ENCODE data around the gene PRAF2.

PRAF2 gene

DNA sequence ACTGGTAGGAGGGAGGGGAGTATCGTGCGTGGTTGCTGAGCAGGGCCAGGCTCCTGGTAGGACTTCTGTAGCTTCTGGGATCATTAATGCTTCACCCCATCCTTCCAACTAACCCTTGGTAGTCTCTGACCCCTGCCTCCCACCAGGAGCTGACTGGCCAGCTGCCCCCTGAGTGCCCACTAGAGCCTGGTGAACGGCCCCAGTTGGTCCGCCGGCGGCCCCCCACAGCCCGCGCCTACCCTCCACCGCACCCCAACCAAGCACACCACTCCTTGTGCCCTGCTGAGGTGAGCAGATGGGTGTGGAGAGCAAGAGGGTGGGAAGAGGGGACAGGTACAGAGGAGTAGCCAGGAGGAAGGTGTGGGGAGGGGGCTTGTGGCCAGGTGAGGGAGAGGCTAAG lies 10.1 kb downstream of the PRAF2 start:
- Histone ChIP-seq H3K4me3 (ENCODE audit: low read length) (no peak overlapping the region), H3K36me3 (ENCODE audit: control insufficient read depth, insufficient read depth, low read length) (peaks cover 8% of the 10 kb centered on the region), H3K27me3 (ENCODE audit: control insufficient read depth, insufficient read depth, low read length) (no peaks in the 10 kb centered on the region), H3K9me3 (ENCODE audit: control insufficient read depth, insufficient read depth, low read length) (no peaks in the 10 kb centered on the region), H3K4me1 (ENCODE audit: control insufficient read depth, insufficient read depth, low read length) (0 out of 2 replicates have a peak, but pooled peaks cover 2% of the 10 kb centered on the region), H3K27ac (ENCODE audit: low read length) (no peak overlapping the region)
- WGBS (ENCODE audit: insufficient coverage, insufficient read length) = no CpG with 5 or more reads among the region's 9 CpGs
- no peak for DNase-seq (ENCODE audit: low read depth, low spot score)

DNA sequence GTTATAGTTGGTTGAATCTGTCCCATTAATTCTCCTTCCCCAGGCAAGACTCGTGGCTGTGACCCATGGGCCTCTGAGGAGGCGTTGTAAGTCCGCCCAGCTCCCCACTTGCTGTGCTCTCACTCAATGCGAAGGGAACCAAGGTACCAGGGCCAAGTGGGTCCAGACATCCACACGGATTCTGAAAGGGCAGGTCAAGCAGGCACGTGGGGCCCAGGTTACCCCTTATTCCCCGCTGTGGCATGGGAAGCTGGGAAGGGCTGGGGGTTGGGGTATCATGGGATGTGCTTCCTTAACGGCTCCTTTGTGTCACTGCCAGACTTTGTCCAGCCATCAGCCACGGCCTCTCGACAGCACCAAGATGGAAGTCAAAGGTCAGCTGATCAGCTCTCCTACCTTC lies 11.9 kb downstream of the PRAF2 start:
- Histone ChIP-seq H3K9me3 (ENCODE audit: control insufficient read depth, insufficient read depth, low read length) (no peaks in the 10 kb centered on the region), H3K4me3 (ENCODE audit: low read length) (no peak overlapping the region), H3K36me3 (ENCODE audit: control insufficient read depth, insufficient read depth, low read length) (peaks cover 3% of the 10 kb centered on the region), H3K4me1 (ENCODE audit: control insufficient read depth, insufficient read depth, low read length) (peaks cover 2% of the 10 kb centered on the region; the same call in 1 of the 2 replicates), H3K27me3 (ENCODE audit: control insufficient read depth, insufficient read depth, low read length) (no peaks in the 10 kb centered on the region), H3K27ac (ENCODE audit: low read length) (no peak overlapping the region)
- no CpG with 5 or more reads among the region's 10 CpGs for WGBS (ENCODE audit: insufficient coverage, insufficient read length)
- no peak for DNase-seq (ENCODE audit: low read depth, low spot score)

DNA sequence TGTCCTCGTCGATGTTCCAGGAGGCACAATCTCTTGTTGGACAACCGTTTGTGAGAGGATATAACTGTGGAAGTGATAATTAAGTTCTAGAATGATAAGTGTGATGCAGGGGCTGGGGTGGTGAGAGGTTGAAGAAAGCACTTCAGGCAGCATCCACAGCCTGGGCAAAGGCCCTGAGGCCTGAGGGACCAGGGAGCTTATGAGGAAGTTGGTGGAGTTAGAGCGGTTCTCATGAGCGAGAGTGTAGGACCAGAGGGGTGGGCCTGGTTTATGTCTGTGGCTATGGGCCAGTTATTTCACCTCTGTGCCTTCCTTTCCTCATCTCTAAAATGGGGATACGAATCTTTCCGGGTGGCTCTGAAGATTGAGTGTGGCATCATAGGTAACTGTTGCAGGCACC lies 12.3 kb downstream of the PRAF2 start:
- Histone ChIP-seq H3K27ac (ENCODE audit: low read length) (no peak overlapping the region), H3K27me3 (ENCODE audit: control insufficient read depth, insufficient read depth, low read length) (no peaks in the 10 kb centered on the region), H3K4me1 (ENCODE audit: control insufficient read depth, insufficient read depth, low read length) (peaks cover 2% of the 10 kb centered on the region; the same call in 1 of the 2 replicates), H3K36me3 (ENCODE audit: control insufficient read depth, insufficient read depth, low read length) (peaks cover 3% of the 10 kb centered on the region), H3K4me3 (ENCODE audit: low read length) (no peak overlapping the region), H3K9me3 (ENCODE audit: control insufficient read depth, insufficient read depth, low read length) (no peaks in the 10 kb centered on the region)
- no CpG with 5 or more reads among the region's 7 CpGs for WGBS (ENCODE audit: insufficient coverage, insufficient read length)
- DNase-seq (ENCODE audit: low read depth, low spot score) = no peak

DNA sequence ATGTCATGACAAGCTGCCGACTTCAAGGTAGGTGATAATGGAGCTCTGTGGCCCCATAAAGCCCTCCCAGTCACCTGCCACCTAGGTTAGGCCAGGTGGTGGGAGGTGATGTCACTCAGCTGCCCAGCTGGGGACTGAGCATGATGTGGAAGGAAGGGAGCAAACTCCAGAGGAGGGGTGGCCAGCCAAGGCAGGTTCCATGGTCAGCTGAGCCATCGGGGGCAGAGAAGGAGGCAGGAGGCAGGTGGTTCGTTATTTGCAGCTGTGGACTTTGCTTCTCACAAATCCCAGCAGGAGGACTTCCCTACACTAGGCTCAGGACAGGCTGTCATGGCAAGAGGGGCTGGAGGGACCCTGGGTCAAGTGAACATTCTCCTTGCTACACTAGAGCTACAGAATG lies 12.9 kb downstream of the PRAF2 start:
- DNase-seq (ENCODE audit: low read depth, low spot score) = no peak
- no peaks in the 10 kb centered on the region for H3K9me3 ChIP-seq (ENCODE audit: control insufficient read depth, insufficient read depth, low read length)
- H3K4me1 ChIP-seq (ENCODE audit: control insufficient read depth, insufficient read depth, low read length) = peaks cover 2% of the 10 kb centered on the region; the same call in 1 of the 2 replicates
- peaks cover 3% of the 10 kb centered on the region for H3K36me3 ChIP-seq (ENCODE audit: control insufficient read depth, insufficient read depth, low read length)
- no CpG with 5 or more reads among the region's 3 CpGs for WGBS (ENCODE audit: insufficient coverage, insufficient read length)
- no peak overlapping the region for H3K27ac ChIP-seq (ENCODE audit: low read length)
- H3K27me3 ChIP-seq (ENCODE audit: control insufficient read depth, insufficient read depth, low read length) = no peaks in the 10 kb centered on the region
- H3K4me3 ChIP-seq (ENCODE audit: low read length) = no peak overlapping the region

DNA sequence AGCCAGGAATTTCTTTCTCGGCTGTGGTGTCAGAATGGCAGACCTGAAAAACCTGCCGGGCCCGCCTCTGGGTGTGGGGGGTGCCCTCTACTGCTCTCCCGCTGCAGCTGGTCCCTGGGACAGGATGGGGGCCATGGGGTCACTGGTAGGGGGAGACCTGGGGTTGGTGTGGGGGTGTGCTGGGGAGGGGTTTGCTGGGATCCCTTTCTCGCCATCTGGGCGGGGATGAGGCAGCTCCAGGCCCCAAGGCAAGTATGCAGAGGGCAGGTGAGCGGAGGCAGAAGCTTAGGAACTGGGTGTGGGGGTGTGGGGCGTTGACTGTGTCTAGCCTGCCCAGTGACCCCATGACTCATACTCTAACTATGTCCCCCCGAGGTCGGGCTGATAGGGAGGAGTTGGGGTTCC lies 14.1 kb downstream of the PRAF2 start:
- peak overlapping the region; percentile 28; the same call in 1 of the 2 replicates for H3K4me3 ChIP-seq (ENCODE audit: low read length)
- no CpG with 5 or more reads among the region's 10 CpGs for WGBS (ENCODE audit: insufficient coverage, insufficient read length)

DNA sequence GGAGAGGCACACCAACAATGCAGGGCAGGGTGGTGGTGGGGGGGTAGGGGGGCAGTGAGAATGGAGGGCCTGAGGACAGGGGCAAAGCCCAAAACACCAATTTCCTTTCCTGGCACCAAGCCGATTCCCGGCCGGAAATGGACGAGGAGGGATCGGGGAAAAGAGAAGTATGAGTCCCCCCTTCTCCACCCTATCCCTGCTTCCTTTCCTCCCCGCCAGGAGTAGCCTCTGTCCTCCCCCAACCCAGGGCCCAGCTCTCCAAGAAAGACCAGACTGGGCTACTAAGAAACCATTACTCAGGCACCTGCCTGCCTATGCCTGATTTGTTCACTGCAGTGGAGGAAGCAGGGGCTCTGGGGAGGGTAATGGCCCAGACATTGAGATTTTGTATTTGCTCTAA lies 14.6 kb downstream of the PRAF2 start:
- H3K9me3 ChIP-seq (ENCODE audit: control insufficient read depth, insufficient read depth, low read length) = no peaks in the 10 kb centered on the region
- H3K4me3 ChIP-seq (ENCODE audit: low read length) = peak overlapping the region; percentile 28; the same call in 1 of the 2 replicates
- DNase-seq (ENCODE audit: low read depth, low spot score) = no peak
- WGBS (ENCODE audit: insufficient coverage, insufficient read length) = no CpG with 5 or more reads among the region's 6 CpGs
- no peak overlapping the region for H3K27ac ChIP-seq (ENCODE audit: low read length)
- H3K36me3 ChIP-seq (ENCODE audit: control insufficient read depth, insufficient read depth, low read length) = no peaks in the 10 kb centered on the region; the same call in 1 of the 2 replicates
- H3K27me3 ChIP-seq (ENCODE audit: control insufficient read depth, insufficient read depth, low read length) = no peaks in the 10 kb centered on the region
- peaks cover 3% of the 10 kb centered on the region for H3K4me1 ChIP-seq (ENCODE audit: control insufficient read depth, insufficient read depth, low read length)

More for the DNA sequence above, 14.1 kb downstream of the PRAF2 start:
- Histone ChIP-seq H3K9me3 (ENCODE audit: control insufficient read depth, insufficient read depth, low read length) (no peaks in the 10 kb centered on the region), H3K27me3 (ENCODE audit: control insufficient read depth, insufficient read depth, low read length) (no peaks in the 10 kb centered on the region), H3K4me1 (ENCODE audit: control insufficient read depth, insufficient read depth, low read length) (peaks cover 3% of the 10 kb centered on the region), H3K36me3 (ENCODE audit: control insufficient read depth, insufficient read depth, low read length) (peaks cover 3% of the 10 kb centered on the region), H3K27ac (ENCODE audit: low read length) (no peak overlapping the region)
- no peak for DNase-seq (ENCODE audit: low read depth, low spot score)

DNA sequence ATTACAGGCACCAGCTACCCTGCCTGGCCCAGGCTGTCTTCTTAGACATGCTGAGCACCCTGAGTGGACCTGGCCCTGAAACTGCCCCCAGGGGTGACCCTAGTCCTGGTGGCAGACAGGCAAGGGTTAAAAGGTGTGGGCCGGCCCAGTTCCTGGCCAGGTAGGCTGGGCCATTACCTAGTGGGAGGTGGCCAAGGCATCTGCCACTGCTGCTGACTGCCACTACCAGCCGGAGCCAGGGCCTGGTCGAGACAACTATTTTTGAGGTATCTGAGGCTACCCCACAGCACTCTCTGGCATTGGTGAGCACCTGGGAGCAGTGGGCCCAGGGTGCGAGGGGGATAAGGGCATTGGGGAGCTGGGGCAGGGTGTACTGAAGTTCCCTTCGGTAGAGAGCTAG lies 15.0 kb downstream of the PRAF2 start, which contains the start of gene CCDC120:
CCDC120 (plus strand) TSS at position 206 of the 400 bp plus-strand sequence. CDS start 3,043 bp downstream, outside the sequence.
- DNase-seq (ENCODE audit: low read depth, low spot score) = no peak
- WGBS (ENCODE audit: insufficient coverage, insufficient read length) = no CpG with 5 or more reads among the region's 5 CpGs
- H3K27ac ChIP-seq (ENCODE audit: low read length) = no peak within 1 kb of the TSS

DNA sequence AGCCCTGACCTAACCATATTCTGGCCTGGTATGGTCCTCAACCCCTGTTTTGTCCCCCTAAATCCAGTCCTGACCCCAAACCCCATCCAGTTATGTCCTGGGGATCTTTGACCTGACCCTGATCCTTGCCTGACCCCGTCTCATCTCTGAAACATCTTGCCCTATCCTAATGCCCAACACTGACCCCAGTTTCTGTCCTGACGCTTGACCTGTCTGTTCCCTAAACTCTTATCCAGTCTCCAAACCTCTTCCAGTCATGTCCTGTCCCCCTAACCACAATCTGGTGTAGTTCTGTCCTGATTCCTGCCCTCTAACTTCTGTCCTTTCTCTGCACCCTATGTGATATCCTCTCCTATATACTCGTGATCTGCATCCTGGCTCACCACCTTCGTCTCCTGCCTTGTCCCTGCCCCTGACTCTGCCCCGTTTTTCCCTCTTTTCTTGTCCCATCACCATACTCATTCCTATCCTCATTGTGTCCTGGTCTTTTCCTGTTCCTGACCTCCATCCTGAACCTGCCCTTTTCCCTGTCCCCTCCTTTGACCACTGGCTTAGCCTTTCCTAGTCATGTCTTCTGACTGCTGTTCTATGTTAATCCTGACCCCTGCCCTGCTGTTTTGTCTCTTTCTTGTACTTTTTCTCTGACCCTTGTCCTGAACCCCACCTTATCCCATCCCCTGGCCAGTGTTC lies 19.6 kb downstream of the PRAF2 start:
- no peaks in the 10 kb centered on the region for H3K27me3 ChIP-seq (ENCODE audit: control insufficient read depth, insufficient read depth, low read length)
- H3K4me3 ChIP-seq (ENCODE audit: low read length) = peak overlapping the region; percentile 70; the same call in 1 of the 2 replicates
- H3K9me3 ChIP-seq (ENCODE audit: control insufficient read depth, insufficient read depth, low read length) = no peaks in the 10 kb centered on the region
- DNase-seq (ENCODE audit: low read depth, low spot score) = no peak
- H3K36me3 ChIP-seq (ENCODE audit: control insufficient read depth, insufficient read depth, low read length) = no peaks in the 10 kb centered on the region
- H3K27ac ChIP-seq (ENCODE audit: low read length) = no peak overlapping the region
- WGBS (ENCODE audit: insufficient coverage, insufficient read length) = no CpG with 5 or more reads among the region's 5 CpGs
- H3K4me1 ChIP-seq (ENCODE audit: control insufficient read depth, insufficient read depth, low read length) = peaks cover 1% of the 10 kb centered on the region

More for the DNA sequence above, 15.0 kb downstream of the PRAF2 start, which contains the start of gene CCDC120:
- H3K9me3 ChIP-seq (ENCODE audit: control insufficient read depth, insufficient read depth, low read length) = no peaks in the 10 kb centered on the region
- no peaks in the 10 kb centered on the region for H3K36me3 ChIP-seq (ENCODE audit: control insufficient read depth, insufficient read depth, low read length)
- peak within 1 kb of the TSS; percentile 28; the same call in 1 of the 2 replicates for H3K4me3 ChIP-seq (ENCODE audit: low read length)
- no peaks in the 10 kb centered on the region for H3K27me3 ChIP-seq (ENCODE audit: control insufficient read depth, insufficient read depth, low read length)
- H3K4me1 ChIP-seq (ENCODE audit: control insufficient read depth, insufficient read depth, low read length) = peaks cover 3% of the 10 kb centered on the region

DNA sequence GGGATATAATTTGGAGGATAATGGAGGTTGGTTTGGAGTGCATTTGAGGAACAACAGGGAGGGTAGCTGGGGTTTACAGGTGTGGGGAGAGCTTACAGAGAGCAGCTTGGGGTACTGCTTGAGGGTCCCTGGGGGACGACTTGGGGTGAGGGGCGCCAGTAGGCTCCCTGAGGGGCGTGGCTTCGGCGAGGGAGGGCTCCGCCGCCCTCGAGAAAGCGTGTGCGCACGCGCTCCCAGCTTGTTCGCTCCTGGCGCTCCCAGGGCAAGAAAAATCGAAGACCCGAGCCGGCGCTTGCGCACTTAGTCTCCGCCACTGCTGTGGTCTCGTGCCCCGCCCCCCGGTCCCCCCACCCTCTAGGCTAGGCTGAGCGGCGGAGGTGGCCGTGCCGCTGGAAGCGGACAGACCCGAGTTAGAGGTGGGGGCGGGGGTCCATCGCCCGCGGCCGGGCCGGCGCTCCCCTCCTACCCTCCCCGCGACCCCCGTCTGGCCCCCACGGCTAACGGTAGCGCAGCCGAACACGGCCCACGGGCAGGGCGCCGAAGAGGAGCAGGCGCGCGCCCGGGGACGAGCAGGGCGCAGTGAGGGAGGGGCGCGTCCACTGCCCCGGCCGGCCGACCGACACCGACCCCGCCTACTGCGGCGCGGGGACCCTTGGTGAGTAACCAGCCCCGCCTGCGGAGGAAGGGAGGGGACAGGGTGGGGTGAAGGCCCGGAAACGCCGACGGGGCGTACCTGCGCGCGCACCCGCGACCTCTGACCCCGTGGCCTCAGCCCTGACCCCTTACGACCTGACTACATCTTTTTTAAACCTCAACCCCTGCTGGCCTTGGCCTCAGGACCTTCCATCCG lies 20.4 kb downstream of the PRAF2 start:
- no peak overlapping the region for H3K27ac ChIP-seq (ENCODE audit: low read length)

DNA sequence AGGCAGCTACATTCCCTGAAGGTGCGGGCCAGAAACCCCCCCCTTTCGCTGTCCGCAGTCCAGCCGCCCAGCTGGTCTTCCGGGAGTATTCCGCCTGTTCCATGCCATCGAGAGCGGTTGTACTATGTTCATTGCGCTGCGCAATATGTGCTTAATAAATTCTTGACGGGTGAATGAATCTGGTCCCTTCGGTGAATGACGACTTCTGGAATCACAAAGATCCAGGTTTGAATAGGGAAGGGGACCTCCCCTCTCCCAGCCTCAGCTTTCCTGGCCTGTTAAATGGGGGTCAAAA lies 29.9 kb downstream of the PRAF2 start:
- Histone ChIP-seq H3K9me3 (ENCODE audit: control insufficient read depth, insufficient read depth, low read length) (no peaks in the 10 kb centered on the region), H3K27ac (ENCODE audit: low read length) (no peak overlapping the region), H3K27me3 (ENCODE audit: control insufficient read depth, insufficient read depth, low read length) (no peaks in the 10 kb centered on the region), H3K4me1 (ENCODE audit: control insufficient read depth, insufficient read depth, low read length) (peaks cover 3% of the 10 kb centered on the region; the same call in 1 of the 2 replicates), H3K4me3 (ENCODE audit: low read length) (peak overlapping the region; percentile 33; the same call in 1 of the 2 replicates), H3K36me3 (ENCODE audit: control insufficient read depth, insufficient read depth, low read length) (peaks cover 5% of the 10 kb centered on the region; the same call in 1 of the 2 replicates)
- no peak for DNase-seq (ENCODE audit: low read depth, low spot score)
- no CpG with 5 or more reads among the region's 13 CpGs for WGBS (ENCODE audit: insufficient coverage, insufficient read length)

More for the DNA sequence above, 20.4 kb downstream of the PRAF2 start:
- DNase-seq (ENCODE audit: low read depth, low spot score) = no peak
- no peaks in the 10 kb centered on the region for H3K36me3 ChIP-seq (ENCODE audit: control insufficient read depth, insufficient read depth, low read length)
- no peaks in the 10 kb centered on the region for H3K9me3 ChIP-seq (ENCODE audit: control insufficient read depth, insufficient read depth, low read length)
- H3K4me3 ChIP-seq (ENCODE audit: low read length) = peak overlapping the region; percentile 70; the same call in 1 of the 2 replicates
- no CpG with 5 or more reads among the region's 79 CpGs for WGBS (ENCODE audit: insufficient coverage, insufficient read length)
- peaks cover 1% of the 10 kb centered on the region for H3K4me1 ChIP-seq (ENCODE audit: control insufficient read depth, insufficient read depth, low read length)
- no peaks in the 10 kb centered on the region for H3K27me3 ChIP-seq (ENCODE audit: control insufficient read depth, insufficient read depth, low read length)
